Adrenal gland (tissue), 12 donors: ENCODE results near the gene FRK. TPM values are rescaled to one million over a fixed set of nuclear protein-coding genes. Genes with fewer than 3 reads are reported as not detected.

ENCODE experiments used
- DNase-seq, 7 donors: peaks; one replicate each; pipeline ENCODE4 v3.0.0-alpha.2; 2019 to 2020
- H3K27ac ChIP-seq, 5 donors: fragments of 200-600 bp; sonication (generic) in 4 of 5; 1 replicate in 3 of 5; 2 replicates in 2 of 5; pipeline versions ENCODE4 v1.5.1 to v1.8.0; 2016 to 2020; ENCODE audit warnings: mild to moderate bottlenecking in 1 of 5
- H3K27me3 ChIP-seq: fragments of 200-600 bp; 2 replicates; pipeline ENCODE4 v1.8.0; 2021
- H3K36me3 ChIP-seq, 2 donors: fragments of 200-600 bp; replicated peaks in 1 of 2; 1 replicate in 1 of 2; 2 replicates in 1 of 2; pipeline versions ENCODE4 v1.5.1 to v1.8.0; 2018 to 2022
- H3K4me1 ChIP-seq, 2 donors: fragments of 200-600 bp; replicated peaks in 1 of 2; 1 replicate in 1 of 2; 2 replicates in 1 of 2; pipeline versions ENCODE4 v1.5.1 to v1.8.0; 2018 to 2021
- H3K4me3 ChIP-seq, 4 donors: fragments of 200-600 bp; sonication (generic) in 3 of 4; one replicate each; pipeline ENCODE4 v1.5.1; 2016 to 2018
- H3K9me3 ChIP-seq, 3 donors: fragments of 200-600 bp; sonication (generic) in 1 of 3; replicated peaks in 1 of 3; 1 replicate in 2 of 3; 2 replicates in 1 of 3; pipeline versions ENCODE4 v1.5.1 to v1.8.0; 2016 to 2021
- CTCF ChIP-seq, 6 experiments: fragments of 450-650 bp in 4 of 6; fragments of 200-600 bp in 2 of 6; sonication (generic) in 1 of 6; IDR thresholded peaks; 1 replicate in 5 of 6; 2 replicates in 1 of 6; pipeline versions ENCODE4 v1.5.1 to v1.8.0; 2016 to 2021; ENCODE audit warnings: antibody characterized with exemption in 6 of 6, mild to moderate bottlenecking in 2 of 6, moderate library complexity in 1 of 6
- POLR2A ChIP-seq, 2 donors: fragments of 450-650 bp; IDR thresholded peaks; one replicate each; pipeline ENCODE4 v1.6.1; 2017; ENCODE audit warnings: antibody characterized with exemption in 2 of 2, mild to moderate bottlenecking in 2 of 2, moderate library complexity in 1 of 2
- WGBS, 4 donors: extraction: QIAGEN DNeasy Blood & Tissue Kit in 2 of 4; methylation state at CpG; one replicate each; pipeline versions ENCODE4 v1.1.5 to v1.1.7; 2013 to 2017; 5-methylcytosine and 5-hydroxymethylcytosine counted together
- intact Hi-C, 2 donors: fragments of 100-400 bp; cut with DNase I; formaldehyde crosslinking; loops; one replicate each; pipeline versions ENCODE4 v1.14.1 to v1.15.0; 2022 to 2023
- polyA plus RNA-seq, 3 donors: library from polyadenylated mRNA; stranded (reverse); fragments of 200-250 nt in 2 of 3; fragments of 350-450 nt in 1 of 3; fragmentation: Illumina TruSeq in 1 of 3; extraction: RNeasy Lipid Tissue Mini Kit (QIAGEN cat#74804) in 1 of 3; gene quantifications; one replicate each; pipeline ENCODE4 v1.2.3, GENCODE V29; 2013 to 2014
- total RNA-seq, 9 donors: library from RNA; depleted of rRNA in 4 of 9; stranded (reverse); fragments of >200 nt in 4 of 9; fragments of 120-200 nt in 1 of 9; fragmentation: NEBNext Ultra II Directional in 1 of 9; extraction: Animal tissue kit (Norgen Biotek cat#: 25700) in 1 of 9; gene quantifications; one replicate each; pipeline versions ENCODE4 v1.1.0 to v1.2.4, GENCODE V29; 2013 to 2023
- donor health status: healthy with polysubstance abuse.
- donor health status: Bipolar disorder and iron deficiency.
- donor health status: DM: yes; HTN: yes; CAD: no.
- donor health status: DM: no; HTN: no; CAD: no.
- donor health status: DM: no; HTN: no; CAD: no.
- donor health status: DM: yes; HTN: yes; CAD: no.

Gene FRK
- total and polyA plus RNA-seq, 12 donors = 0.30 to 5.1 (median 2.5) TPM

GRCh38 chr6:116104636-116105035 lies 43.9 kb upstream of the FRK start:
- Histone ChIP-seq H3K4me1 (peaks cover 30 to 63% of the 10 kb centered on the region in 2 donors), H3K27ac (no peak overlapping the region), H3K27me3 (no peaks in the 10 kb centered on the region), H3K4me3 (no peak overlapping the region), H3K9me3 (no peaks in the 10 kb centered on the region), H3K36me3 (peaks cover 0 to 12% of the 10 kb centered on the region in 2 donors)
- 93 to 100% (median 96%) methylated on average over 1 of the region's 1 CpG for WGBS, 4 donors
- no peak for DNase-seq
- intact Hi-C loops = no loop called here
- TF ChIP-seq POLR2A (IDR thresholded peaks at IDR 0.05) (no peak), CTCF (IDR thresholded peaks at IDR 0.05) (no peak)

GRCh38 chr6:116102873-116103272 lies 42.2 kb upstream of the FRK start:
- TF ChIP-seq POLR2A (IDR thresholded peaks at IDR 0.05) (no peak), CTCF (IDR thresholded peaks at IDR 0.05) (no peak)
- no peak overlapping the region for H3K4me3 ChIP-seq
- H3K9me3 ChIP-seq = no peaks in the 10 kb centered on the region
- WGBS, 4 donors = 58 to 80% (median 74%) methylated on average over 3 to 4 of the region's 4 CpGs
- intact Hi-C loops = no loop called here
- no peak for DNase-seq
- H3K27ac ChIP-seq = no peak overlapping the region
- no peaks in the 10 kb centered on the region for H3K36me3 ChIP-seq
- peaks cover 37 to 74% of the 10 kb centered on the region in 2 donors for H3K4me1 ChIP-seq
- no peaks in the 10 kb centered on the region for H3K27me3 ChIP-seq

- intact Hi-C loops = no loop called here
- WGBS, 4 donors = 52 to 69% (median 58%) methylated on average over 2 of the region's 2 CpGs
- Histone ChIP-seq H3K27ac (peak overlapping the region in 4 of 5 donors; percentile 94 to 99 (median 99)), H3K36me3 (no peaks in the 10 kb centered on the region), H3K4me3 (peak overlapping the region in 2 of 4 donors; percentile 73 to 97), H3K4me1 (peaks cover 37 to 70% of the 10 kb centered on the region in 2 donors), H3K27me3 (no peaks in the 10 kb centered on the region), H3K9me3 (no peaks in the 10 kb centered on the region)
- TF ChIP-seq POLR2A (IDR thresholded peaks at IDR 0.05) (no peak), CTCF (IDR thresholded peaks at IDR 0.05) (no peak)
- no peak for DNase-seq
These were observed 41.1 kb upstream of the FRK start for GRCh38 chr6:116101790-116102189.

GRCh38 chr6:116101302-116101718 lies 40.6 kb upstream of the FRK start:
- TF ChIP-seq POLR2A (IDR thresholded peaks at IDR 0.05) = no peak
- H3K4me3 ChIP-seq = peak overlapping the region; percentile 73 to 97 (median 84)
- WGBS, 4 donors = 1 to 6% (median 3%) methylated on average over 12 of the region's 12 CpGs
- DNase-seq = peak in 6 of 7 donors; percentile 87 to 95 (median 92)
- no peaks in the 10 kb centered on the region for H3K27me3 ChIP-seq
- H3K36me3 ChIP-seq = no peaks in the 10 kb centered on the region
- H3K9me3 ChIP-seq = no peaks in the 10 kb centered on the region
- peak overlapping the region; percentile 94 to 99 (median 99) for H3K27ac ChIP-seq
- peaks cover 37 to 66% of the 10 kb centered on the region in 2 donors for H3K4me1 ChIP-seq
- intact Hi-C loops = no loop called here
